ENCODE results near the gene KLF2. TPM values are rescaled to one million over a fixed set of nuclear protein-coding genes. Genes with fewer than 3 reads are reported as not detected.

The KLF2 gene
- total and polyA plus RNA-seq, 2 donors (not counting 1 experiment from before 2014, with no cell fraction given): 242 to 3,965 TPM

- Histone ChIP-seq H3K27ac (ENCODE audit: low read length in 2 of 2) (peak overlapping the region; percentile 23 to 35), H3K4me1 (ENCODE audit: control insufficient read depth in 2 of 2, insufficient read depth in 2 of 2, low read length in 2 of 2) (peaks cover 24 to 40% of the 10 kb centered on the region in 2 donors), H3K9ac (ENCODE audit: low read length) (no peak overlapping the region), H3K9me3 (ENCODE audit: control extremely low read depth in 1 of 3, control insufficient read depth in 2 of 3, insufficient read depth in 1 of 3, low read length in 2 of 3) (peaks cover 0 to 13% (median 0%) of the 10 kb centered on the region in 3 donors), H3K79me2 (ENCODE audit: control insufficient read depth, insufficient read depth, low read length) (peaks cover 28% of the 10 kb centered on the region), H4K20me1 (ENCODE audit: control insufficient read depth, insufficient read depth, low read length, poor library complexity, severe bottlenecking) (peaks cover 44% of the 10 kb centered on the region), H3K36me3 (replicated peaks in 1 of 2; ENCODE audit: control extremely low read depth in 1 of 2, control insufficient read depth in 1 of 2, extremely low read depth in 1 of 2, insufficient read depth in 2 of 2, low read length in 1 of 2) (peaks cover 0 to 36% of the 10 kb centered on the region in 2 experiments), H2AFZ (ENCODE audit: insufficient read depth, low read depth, low read length, poor library complexity, severe bottlenecking) (no peak overlapping the region), H3K4me3 (ENCODE audit: control extremely low read depth in 1 of 5, extremely low read depth in 1 of 5, insufficient read depth in 1 of 5, low read depth in 2 of 5, low read length in 4 of 5) (peak overlapping the region in 1 of 5 experiments; percentile 20), H3K4me2 (replicated peaks; ENCODE audit: low read depth, low read length, poor library complexity, severe bottlenecking) (peak overlapping the region; percentile 96), H3K27me3 (replicated peaks in 1 of 4; ENCODE audit: control extremely low read depth in 1 of 4, control insufficient read depth in 3 of 4, insufficient read depth in 4 of 4, low read length in 3 of 4) (no peaks in the 10 kb centered on the region)
- Mint-ChIP-seq H3K4me3 (peak overlapping the region; percentile 70), H3K27me3 (no peaks in the 10 kb centered on the region), H3K9me3 (ENCODE audit: insufficient read depth) (no peaks in the 10 kb centered on the region), H3K27ac (peak overlapping the region; percentile 98), H3K4me1 (peaks cover 51% of the 10 kb centered on the region)
- DNase-seq (peak; percentile 95), ATAC-seq (ENCODE audit: low read depth) (peak; percentile 63)
- ChIA-PET CTCF (interaction anchor here (0.7 to 6.1 kb wide), 18 partner anchors 9 to 90 kb away, joined by 3 to 101 read pairs (median 10); no protein-coding TSS in a partner anchor), POLR2A (interaction anchor here (0.6 to 9.3 kb wide), 23 partner anchors 8 to 187 kb away, joined by 3 to 337 read pairs (median 8); partner anchors contain the start of gene HSH2D)
- 23% methylated on average over 8 of the region's 8 CpGs for WGBS (ENCODE audit: insufficient coverage)
- intact Hi-C loops (cut with micrococcal nuclease): loop anchor here (1.0 kb wide), 3 partner anchors 12 to 41 kb away; no protein-coding TSS in a partner anchor
- TF ChIP-seq CTCF (IDR thresholded peaks at IDR 0.05) (no peak), EZH2 (IDR thresholded peaks at IDR 0.05; ENCODE audit: borderline replicate concordance, insufficient read depth, low read depth, low read length, poor library complexity, severe bottlenecking) (no peak)
Observed at GRCh38 chr19:16330368-16330801, 5.8 kb downstream of the KLF2 start.

Data from B cell (primary cell).